HG03159 (cell line): ENCODE results near the gene MAP7.

Experiments used
- ATAC-seq: cut with Tn5 transposase; IDR thresholded peaks from one replicate; pipeline ENCODE4 v1.9.1; 2021; ENCODE audit warnings: mild to moderate bottlenecking, moderate library complexity; ENCODE audit not compliant: unreplicated experiment

MAP7 gene

GRCh38 chr6:136426627-136427377 is 123.4 kb downstream of the MAP7 start:
- no peak for ATAC-seq

DNA sequence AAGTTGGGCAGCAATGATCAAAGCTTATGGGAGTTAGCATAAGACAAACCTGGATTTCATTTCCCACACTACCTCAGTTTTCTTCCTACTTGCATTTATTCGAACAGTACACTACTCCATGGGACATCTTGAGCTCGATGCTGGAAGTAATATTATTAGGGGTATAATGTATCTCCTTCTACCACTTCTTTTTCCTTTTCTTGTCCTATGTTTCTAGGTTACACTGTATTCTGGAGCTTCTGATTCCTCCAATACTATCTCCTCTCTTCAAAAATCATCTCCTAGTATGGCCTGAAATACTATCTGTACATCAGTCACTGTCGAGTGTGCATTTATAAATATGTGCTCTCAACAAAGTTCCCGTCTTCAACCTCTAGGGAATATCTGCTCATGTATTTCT is 124.4 kb downstream of the MAP7 start:
- ATAC-seq: no peak

- no peak for ATAC-seq
Observed at GRCh38 chr6:136424901-136425300, 125.3 kb downstream of the MAP7 start.

- ATAC-seq: no peak
Observed at GRCh38 chr6:136424450-136424849, 125.8 kb downstream of the MAP7 start.

GRCh38 chr6:136421537-136422158 is 128.6 kb downstream of the MAP7 start:
- ATAC-seq: no peak

- no peak for ATAC-seq
Observed at GRCh38 chr6:136420853-136421252, 129.4 kb downstream of the MAP7 start.

- ATAC-seq: no peak
Observed at GRCh38 chr6:136415351-136416007, 134.7 kb downstream of the MAP7 start.

GRCh38 chr6:136412410-136412809 is 137.8 kb downstream of the MAP7 start:
- no peak for ATAC-seq

DNA sequence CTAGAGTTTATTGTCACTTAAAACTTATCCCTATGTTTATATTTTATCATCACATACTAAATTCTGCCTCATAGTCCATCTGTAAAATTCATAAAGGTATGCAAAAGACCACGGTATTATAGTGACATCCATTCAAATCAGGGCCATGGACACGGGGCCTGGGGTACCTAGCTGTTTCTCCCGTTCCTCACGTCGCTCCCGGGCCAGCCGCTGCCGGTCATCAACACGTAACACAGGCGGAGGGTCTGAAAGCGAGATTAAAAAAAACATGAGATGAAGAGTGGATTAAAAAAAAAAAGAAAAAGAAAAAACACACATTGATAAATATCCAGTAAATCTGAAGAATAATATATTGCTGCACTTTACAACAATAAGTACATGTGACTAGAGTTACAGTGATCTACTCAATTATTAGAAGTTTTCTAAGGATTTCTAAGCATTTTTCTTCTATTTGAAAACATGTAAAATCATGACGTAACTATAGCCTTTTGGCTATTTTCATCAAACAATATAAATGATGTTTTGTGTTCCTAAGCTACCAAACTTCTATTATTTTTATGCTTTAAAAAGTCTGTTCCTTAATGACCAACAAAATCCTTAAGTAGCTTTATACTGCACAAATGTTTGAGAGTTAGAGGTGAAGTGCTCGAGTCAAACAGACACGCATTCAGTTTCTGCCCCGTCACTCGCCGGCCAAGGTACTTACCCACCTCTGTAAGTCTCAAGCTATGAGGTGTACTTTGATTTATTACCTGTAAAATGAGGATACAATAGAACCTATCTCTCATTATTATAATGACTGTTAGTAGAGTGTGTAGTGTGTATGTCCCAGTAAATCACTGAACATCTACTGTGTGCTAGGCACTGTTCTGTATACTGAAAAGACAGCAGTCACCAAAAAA is 138.5 kb downstream of the MAP7 start:
- no peak for ATAC-seq

- ATAC-seq: no peak
Observed at GRCh38 chr6:136411025-136411325, 139.2 kb downstream of the MAP7 start.

DNA sequence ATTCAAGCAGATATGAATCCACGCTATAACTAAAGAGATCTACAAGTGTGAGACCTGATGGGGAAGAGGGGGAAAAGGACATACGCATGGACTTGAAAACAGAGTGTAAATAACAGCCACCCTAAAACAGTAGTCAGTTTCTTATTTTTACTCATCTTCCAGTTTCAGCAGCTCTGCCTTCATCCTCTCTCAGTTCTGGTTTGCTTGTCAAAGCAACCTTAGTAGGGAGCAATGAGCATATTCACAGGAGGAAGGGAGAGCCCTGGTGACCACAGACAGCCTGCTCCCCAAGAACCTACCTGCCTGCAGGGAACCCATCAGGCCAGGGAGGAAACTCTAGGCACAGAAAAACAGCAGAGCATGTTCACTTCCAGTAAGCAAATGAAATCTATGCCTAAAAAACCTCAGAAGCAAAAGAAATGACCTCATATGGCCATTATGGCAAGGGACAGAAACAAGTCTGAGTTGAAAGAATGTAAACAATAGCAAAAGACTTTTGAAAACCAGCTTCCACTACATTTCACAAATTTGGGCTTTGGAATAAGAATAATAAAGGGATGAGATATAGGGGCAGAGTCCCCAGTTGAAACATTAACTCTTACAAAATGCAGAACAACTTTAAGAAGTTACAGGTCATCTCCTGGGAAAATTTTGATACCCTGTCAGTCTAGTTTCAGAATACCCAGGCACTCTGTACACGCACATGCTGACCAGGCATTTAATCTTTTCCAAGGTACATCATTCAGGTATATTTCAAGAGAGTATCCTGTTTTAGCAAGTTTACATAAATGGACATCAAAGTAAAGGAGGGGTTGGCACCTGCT is 139.8 kb downstream of the MAP7 start:
- ATAC-seq: no peak

DNA sequence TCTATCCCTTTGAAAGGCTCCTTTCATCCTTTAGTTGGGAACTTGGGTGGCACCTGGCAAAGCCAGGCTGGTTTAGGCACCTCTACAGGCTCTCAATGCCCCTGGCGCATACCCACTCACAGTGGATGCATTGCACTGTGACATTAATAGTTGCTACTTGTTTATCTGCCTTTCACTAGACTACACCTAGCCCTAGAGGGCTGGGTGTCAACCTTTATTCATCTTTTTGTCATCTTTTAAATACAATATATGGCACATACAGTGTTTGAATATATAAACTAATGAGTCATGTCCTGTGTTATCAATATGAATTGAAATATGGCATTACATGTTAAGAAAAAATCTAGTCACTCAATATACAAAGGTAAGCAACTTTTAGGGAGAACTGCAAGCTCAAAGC is 140.6 kb downstream of the MAP7 start:
- no peak for ATAC-seq

DNA sequence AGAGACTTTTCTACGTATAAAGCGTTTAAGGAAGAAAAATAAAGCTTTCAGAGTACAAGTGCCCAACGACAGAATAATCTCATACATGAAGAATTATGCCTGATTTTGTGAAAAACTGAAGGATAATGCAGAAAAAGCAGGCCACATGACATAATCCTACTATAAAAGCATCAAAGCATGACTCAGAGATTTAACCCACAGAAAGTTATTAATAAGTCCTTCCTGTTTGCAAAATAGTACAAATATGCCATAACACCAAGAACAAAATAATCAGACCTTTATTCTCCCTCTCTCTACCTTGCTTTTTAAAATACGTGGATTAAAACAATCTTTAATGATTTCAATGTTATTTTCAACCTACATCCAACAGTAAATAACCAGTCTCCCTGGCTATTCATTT is 142.0 kb downstream of the MAP7 start:
- no peak for ATAC-seq

GRCh38 chr6:136405420-136406029 is 144.7 kb downstream of the MAP7 start:
- ATAC-seq: no peak

- ATAC-seq: no peak
Observed at GRCh38 chr6:136404627-136405419, 145.4 kb downstream of the MAP7 start.

- ATAC-seq: no peak
Observed at GRCh38 chr6:136404007-136404406, 146.2 kb downstream of the MAP7 start.

- ATAC-seq: no peak
Observed at GRCh38 chr6:136403110-136403980, 146.9 kb downstream of the MAP7 start.

- ATAC-seq: no peak
Observed at GRCh38 chr6:136401749-136402148, 148.5 kb downstream of the MAP7 start.
